Neural cell (in vitro differentiated cells): Measurements from ENCODE around the gene VKORC1. TPM values are rescaled to one million over a fixed set of nuclear protein-coding genes. Genes with fewer than 3 reads are reported as not detected.

Source experiments
- H2AFZ ChIP-seq: fragments of 200-600, 300-800 bp; sonication (generic), shearing (Covaris generic); 2 replicates; pipeline ENCODE4 v1.6.0; 2014; ENCODE audit warnings: low read depth, mild to moderate bottlenecking, antibody characterized with exemption, low read length, moderate library complexity
- H3F3A ChIP-seq: fragments of 200-600 bp; shearing (Covaris generic); 2 replicates; pipeline ENCODE4 v1.6.1; 2016; ENCODE audit warnings: mild to moderate bottlenecking, moderate library complexity, mixed read lengths, antibody characterized with exemption, low read length; ENCODE audit not compliant: insufficient read depth, poor library complexity, severe bottlenecking
- H3K27ac ChIP-seq: fragments of 200-600, 300-800 bp; sonication (generic), shearing (Covaris generic); 2 replicates; pipeline ENCODE4 v1.5.1; 2014; ENCODE audit warnings: mild to moderate bottlenecking, low read length, moderate library complexity
- H3K27me3 ChIP-seq: fragments of 300-800, 200-600 bp; sonication (generic), shearing (Covaris generic); 2 replicates; pipeline ENCODE4 v1.6.0; 2014; ENCODE audit warnings: mild to moderate bottlenecking, low read depth, low read length, moderate library complexity; ENCODE audit not compliant: insufficient read depth
- H3K36me3 ChIP-seq: fragments of 300-800, 200-600 bp; sonication (generic), shearing (Covaris generic); 2 replicates; pipeline ENCODE4 v1.5.1; 2014; ENCODE audit warnings: mild to moderate bottlenecking, antibody characterized with exemption, low read length, moderate library complexity; ENCODE audit not compliant: insufficient read depth
- H3K4me2 ChIP-seq: fragments of 300-800, 200-600 bp; sonication (generic), shearing (Covaris generic); 2 replicates; pipeline ENCODE4 v1.6.0; 2014; ENCODE audit warnings: mild to moderate bottlenecking, low read length
- H3K4me3 ChIP-seq: fragments of 300-800, 200-600 bp; sonication (generic), shearing (Covaris generic); 2 replicates; pipeline ENCODE4 v1.5.1; 2014; ENCODE audit warnings: mild to moderate bottlenecking, low read length, moderate library complexity
- H3K79me2 ChIP-seq: fragments of 200-600 bp; shearing (Covaris generic); replicated peaks from 2 replicates; pipeline ENCODE4 v1.6.0; 2014; ENCODE audit warnings: mild to moderate bottlenecking, low read length, moderate library complexity; ENCODE audit not compliant: insufficient read depth
- H3K9ac ChIP-seq: fragments of 300-800, 200-600 bp; sonication (generic), shearing (Covaris generic); 2 replicates; pipeline ENCODE4 v1.6.1; 2016; ENCODE audit warnings: mild to moderate bottlenecking, low read length, mixed read lengths
- H3K9me2 ChIP-seq: fragments of 200-600 bp; shearing (Covaris generic); 2 replicates; pipeline ENCODE4 v1.6.1; 2016; ENCODE audit warnings: mild to moderate bottlenecking, low read length, mixed read lengths; ENCODE audit not compliant: insufficient read depth
- H3K9me3 ChIP-seq: fragments of 200-600, 300-800 bp; sonication (generic), shearing (Covaris generic); 2 replicates; pipeline ENCODE4 v1.6.1; 2016; ENCODE audit warnings: mild to moderate bottlenecking, mixed run types, low read length, moderate library complexity, mixed read lengths
- H4K20me1 ChIP-seq: fragments of 200-600 bp; shearing (Covaris generic); 2 replicates; pipeline ENCODE4 v1.6.1; 2016; ENCODE audit warnings: mild to moderate bottlenecking, mixed run types; ENCODE audit not compliant: insufficient read depth
- EP300 ChIP-seq: fragments of 450-650 bp; conservative IDR thresholded peaks from 2 replicates; pipeline ENCODE4 v1.6.1; 2014; ENCODE audit warnings: antibody characterized with exemption, mild to moderate bottlenecking, moderate library complexity; ENCODE audit not compliant: poor library complexity, severe bottlenecking
- EZH2 ChIP-seq: fragments of 200-600, 300-800 bp; shearing (Covaris generic), sonication (generic); IDR thresholded peaks from 2 replicates; pipeline ENCODE4 v1.6.1; 2014; ENCODE audit warnings: antibody characterized with exemption, low read length, borderline replicate concordance, mild to moderate bottlenecking; ENCODE audit not compliant: insufficient read depth, poor library complexity, severe bottlenecking
- MXI1 ChIP-seq: fragments of 450-650 bp; conservative IDR thresholded peaks from 2 replicates; pipeline ENCODE4 v1.6.1; 2014; ENCODE audit warnings: antibody characterized with exemption, mild to moderate bottlenecking; ENCODE audit not compliant: poor library complexity, severe bottlenecking
- POLR2AphosphoS5 ChIP-seq: IDR thresholded peaks from 2 replicates; pipeline ENCODE4 v1.6.1; 2012
- RAD21 ChIP-seq: fragments of 450-650 bp; conservative IDR thresholded peaks from 2 replicates; pipeline ENCODE4 v1.6.1; 2014; ENCODE audit warnings: antibody characterized with exemption, mild to moderate bottlenecking, moderate library complexity
- SMC3 ChIP-seq: fragments of 450-650 bp; conservative IDR thresholded peaks from 2 replicates; pipeline ENCODE4 v1.6.1; 2014; ENCODE audit warnings: antibody characterized with exemption, mild to moderate bottlenecking, moderate library complexity; ENCODE audit not compliant: poor library complexity
- TAF1 ChIP-seq: IDR thresholded peaks from 2 replicates; pipeline ENCODE4 v1.6.1; 2012; ENCODE audit warnings: low read depth
- polyA plus RNA-seq: library from polyadenylated mRNA; depleted of rRNA; stranded (reverse); fragments of >200 nt; gene quantifications from 2 replicates; pipeline ENCODE4 v1.2.3, GENCODE V29; 2014
- TF ChIP-seq, protein P1 (sequence below): IDR thresholded peaks from 2 replicates; pipeline ENCODE4 v1.6.1; 2012; ENCODE audit warnings: borderline replicate concordance
- TF ChIP-seq, protein P2 (sequence below): fragments of 450-650 bp; IDR thresholded peaks from 2 replicates; pipeline ENCODE4 v1.5.1; 2014; ENCODE audit warnings: antibody characterized with exemption, mild to moderate bottlenecking, moderate library complexity; ENCODE audit not compliant: poor library complexity, severe bottlenecking

VKORC1 gene
- polyA plus RNA-seq, 1 donor from 2014 or later, result 105 TPM

DNA sequence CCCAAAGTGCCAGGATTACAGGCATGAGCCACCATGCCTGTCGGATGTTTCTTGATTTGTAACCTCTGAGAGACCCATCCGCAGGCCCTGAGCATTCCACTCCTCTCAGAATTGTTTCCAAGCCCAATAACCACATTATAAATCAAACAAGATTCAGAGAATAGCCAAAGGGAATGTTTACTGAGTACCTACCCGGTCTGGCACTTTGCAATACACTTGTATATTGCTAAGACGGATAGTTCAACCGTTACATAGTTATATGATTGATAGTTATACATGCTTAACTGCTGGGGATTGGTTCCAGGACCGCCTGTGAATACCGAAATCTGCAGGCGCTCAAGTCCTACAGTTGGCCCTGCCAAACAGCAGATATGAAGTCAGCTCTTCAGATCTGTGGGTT is 19.9 kb upstream of the VKORC1 start:
- Histone ChIP-seq H3K4me2 (no peak overlapping the region), H3F3A (peaks cover 3% of the 10 kb centered on the region), H3K36me3 (no peaks in the 10 kb centered on the region), H3K27ac (no peak overlapping the region), H3K79me2 (peaks cover 8% of the 10 kb centered on the region), H3K9ac (no peak overlapping the region), H3K9me2 (no peaks in the 10 kb centered on the region), H4K20me1 (no peaks in the 10 kb centered on the region), H3K9me3 (no peaks in the 10 kb centered on the region), H3K4me3 (no peak overlapping the region), H3K27me3 (no peaks in the 10 kb centered on the region), H2AFZ (no peak overlapping the region)
- no peak for TF ChIP-seq TAF1
- no peak for TF ChIP-seq RAD21
- no peak for TF ChIP-seq EP300
- TF ChIP-seq, protein P1, sequence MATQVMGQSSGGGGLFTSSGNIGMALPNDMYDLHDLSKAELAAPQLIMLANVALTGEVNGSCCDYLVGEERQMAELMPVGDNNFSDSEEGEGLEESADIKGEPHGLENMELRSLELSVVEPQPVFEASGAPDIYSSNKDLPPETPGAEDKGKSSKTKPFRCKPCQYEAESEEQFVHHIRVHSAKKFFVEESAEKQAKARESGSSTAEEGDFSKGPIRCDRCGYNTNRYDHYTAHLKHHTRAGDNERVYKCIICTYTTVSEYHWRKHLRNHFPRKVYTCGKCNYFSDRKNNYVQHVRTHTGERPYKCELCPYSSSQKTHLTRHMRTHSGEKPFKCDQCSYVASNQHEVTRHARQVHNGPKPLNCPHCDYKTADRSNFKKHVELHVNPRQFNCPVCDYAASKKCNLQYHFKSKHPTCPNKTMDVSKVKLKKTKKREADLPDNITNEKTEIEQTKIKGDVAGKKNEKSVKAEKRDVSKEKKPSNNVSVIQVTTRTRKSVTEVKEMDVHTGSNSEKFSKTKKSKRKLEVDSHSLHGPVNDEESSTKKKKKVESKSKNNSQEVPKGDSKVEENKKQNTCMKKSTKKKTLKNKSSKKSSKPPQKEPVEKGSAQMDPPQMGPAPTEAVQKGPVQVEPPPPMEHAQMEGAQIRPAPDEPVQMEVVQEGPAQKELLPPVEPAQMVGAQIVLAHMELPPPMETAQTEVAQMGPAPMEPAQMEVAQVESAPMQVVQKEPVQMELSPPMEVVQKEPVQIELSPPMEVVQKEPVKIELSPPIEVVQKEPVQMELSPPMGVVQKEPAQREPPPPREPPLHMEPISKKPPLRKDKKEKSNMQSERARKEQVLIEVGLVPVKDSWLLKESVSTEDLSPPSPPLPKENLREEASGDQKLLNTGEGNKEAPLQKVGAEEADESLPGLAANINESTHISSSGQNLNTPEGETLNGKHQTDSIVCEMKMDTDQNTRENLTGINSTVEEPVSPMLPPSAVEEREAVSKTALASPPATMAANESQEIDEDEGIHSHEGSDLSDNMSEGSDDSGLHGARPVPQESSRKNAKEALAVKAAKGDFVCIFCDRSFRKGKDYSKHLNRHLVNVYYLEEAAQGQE, result no peak
- TF ChIP-seq POLR2AphosphoS5, result no peak
- TF ChIP-seq, protein P2, sequence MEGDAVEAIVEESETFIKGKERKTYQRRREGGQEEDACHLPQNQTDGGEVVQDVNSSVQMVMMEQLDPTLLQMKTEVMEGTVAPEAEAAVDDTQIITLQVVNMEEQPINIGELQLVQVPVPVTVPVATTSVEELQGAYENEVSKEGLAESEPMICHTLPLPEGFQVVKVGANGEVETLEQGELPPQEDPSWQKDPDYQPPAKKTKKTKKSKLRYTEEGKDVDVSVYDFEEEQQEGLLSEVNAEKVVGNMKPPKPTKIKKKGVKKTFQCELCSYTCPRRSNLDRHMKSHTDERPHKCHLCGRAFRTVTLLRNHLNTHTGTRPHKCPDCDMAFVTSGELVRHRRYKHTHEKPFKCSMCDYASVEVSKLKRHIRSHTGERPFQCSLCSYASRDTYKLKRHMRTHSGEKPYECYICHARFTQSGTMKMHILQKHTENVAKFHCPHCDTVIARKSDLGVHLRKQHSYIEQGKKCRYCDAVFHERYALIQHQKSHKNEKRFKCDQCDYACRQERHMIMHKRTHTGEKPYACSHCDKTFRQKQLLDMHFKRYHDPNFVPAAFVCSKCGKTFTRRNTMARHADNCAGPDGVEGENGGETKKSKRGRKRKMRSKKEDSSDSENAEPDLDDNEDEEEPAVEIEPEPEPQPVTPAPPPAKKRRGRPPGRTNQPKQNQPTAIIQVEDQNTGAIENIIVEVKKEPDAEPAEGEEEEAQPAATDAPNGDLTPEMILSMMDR, result no peak
- no peak for TF ChIP-seq SMC3
- TF ChIP-seq MXI1, result no peak
- TF ChIP-seq EZH2, result no peak

DNA sequence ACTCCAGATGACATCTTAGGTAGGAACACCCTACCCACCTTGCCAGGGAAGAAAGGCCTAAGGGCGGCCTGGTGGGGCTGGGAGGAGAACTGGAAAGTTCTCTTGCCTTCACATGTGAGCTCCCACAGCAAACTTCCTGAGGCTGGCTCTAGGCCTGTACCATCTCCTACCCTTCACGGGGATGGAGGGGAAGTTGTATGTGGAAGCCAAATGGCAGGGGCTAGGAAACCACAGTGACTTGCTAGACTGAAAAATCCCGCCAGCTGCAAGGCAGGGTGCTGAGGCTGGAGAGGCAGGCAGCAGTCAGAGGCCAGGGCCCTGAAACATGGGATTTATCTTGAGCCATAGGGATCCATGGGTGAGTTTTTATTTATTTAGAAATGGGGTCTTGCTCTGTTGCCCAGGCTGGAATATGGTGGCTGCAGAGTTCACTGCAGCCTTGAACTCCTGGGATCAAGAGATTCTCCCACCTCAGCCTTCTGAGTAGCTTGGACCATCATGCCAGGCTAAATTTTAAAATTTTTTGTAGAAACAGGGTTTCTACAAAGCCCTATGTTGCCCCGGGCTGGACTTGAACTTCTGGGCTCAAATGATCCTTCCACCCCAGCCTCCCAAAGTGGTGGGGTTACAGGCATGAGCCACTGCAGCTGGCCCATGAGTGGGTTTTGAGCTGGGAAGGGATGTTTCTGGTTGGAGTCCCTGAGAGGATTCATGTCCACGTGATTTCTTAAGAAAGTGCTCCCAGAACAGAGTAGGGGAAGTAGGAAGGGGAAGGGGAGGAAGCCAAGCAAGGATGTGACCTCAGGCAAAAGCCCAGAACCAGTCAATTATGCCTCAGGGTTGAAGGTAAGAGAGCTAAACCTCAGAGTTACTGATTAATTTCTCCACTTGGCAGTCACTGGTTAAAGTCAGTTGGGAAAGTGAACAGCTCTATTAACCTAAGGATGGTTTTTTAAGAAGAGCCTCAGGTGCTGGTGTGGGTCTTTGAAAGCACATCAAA is 18.8 kb upstream of the VKORC1 start:
- H3K27me3 ChIP-seq, result no peaks in the 10 kb centered on the region
- H3K36me3 ChIP-seq, result no peaks in the 10 kb centered on the region
- TF ChIP-seq, protein P1, result no peak
- TF ChIP-seq EZH2, result no peak
- no peak for TF ChIP-seq RAD21
- H3K9me2 ChIP-seq, result no peaks in the 10 kb centered on the region
- no peaks in the 10 kb centered on the region for H3K9me3 ChIP-seq
- H3K27ac ChIP-seq, result no peak overlapping the region
- H3K4me2 ChIP-seq, result no peak overlapping the region
- H3K4me3 ChIP-seq, result no peak overlapping the region
- H4K20me1 ChIP-seq, result no peaks in the 10 kb centered on the region
- H3K9ac ChIP-seq, result no peak overlapping the region
- peaks cover 3% of the 10 kb centered on the region for H3F3A ChIP-seq
- H2AFZ ChIP-seq, result no peak overlapping the region
- peaks cover 1% of the 10 kb centered on the region for H3K79me2 ChIP-seq
